ENCODE measurements around the gene NLGN1.

NLGN1 gene

DNA sequence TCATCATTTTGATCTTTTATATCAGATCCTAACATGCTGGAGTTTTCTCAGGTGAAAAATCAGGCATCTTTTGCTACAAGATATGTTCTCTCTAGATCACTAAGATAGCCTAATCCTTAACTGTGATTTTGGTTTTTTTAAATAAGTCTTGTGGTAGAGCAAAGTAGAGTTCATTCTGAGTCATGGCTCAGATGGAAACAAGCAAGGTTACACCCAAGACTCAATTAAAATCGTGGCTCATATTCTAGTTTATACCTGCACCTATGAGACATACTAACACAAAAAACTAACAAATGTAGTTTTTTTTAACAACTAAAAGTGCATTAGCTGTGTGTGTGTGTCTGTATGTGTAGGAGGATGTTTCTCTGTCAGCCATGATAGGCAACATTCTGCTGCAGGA is 428.2 kb downstream of the NLGN1 start:
- no peak overlapping the region for H3K4me3 ChIP-seq (ENCODE audit: control insufficient read depth, low read depth, low read length)
- TF ChIP-seq, protein P1, sequence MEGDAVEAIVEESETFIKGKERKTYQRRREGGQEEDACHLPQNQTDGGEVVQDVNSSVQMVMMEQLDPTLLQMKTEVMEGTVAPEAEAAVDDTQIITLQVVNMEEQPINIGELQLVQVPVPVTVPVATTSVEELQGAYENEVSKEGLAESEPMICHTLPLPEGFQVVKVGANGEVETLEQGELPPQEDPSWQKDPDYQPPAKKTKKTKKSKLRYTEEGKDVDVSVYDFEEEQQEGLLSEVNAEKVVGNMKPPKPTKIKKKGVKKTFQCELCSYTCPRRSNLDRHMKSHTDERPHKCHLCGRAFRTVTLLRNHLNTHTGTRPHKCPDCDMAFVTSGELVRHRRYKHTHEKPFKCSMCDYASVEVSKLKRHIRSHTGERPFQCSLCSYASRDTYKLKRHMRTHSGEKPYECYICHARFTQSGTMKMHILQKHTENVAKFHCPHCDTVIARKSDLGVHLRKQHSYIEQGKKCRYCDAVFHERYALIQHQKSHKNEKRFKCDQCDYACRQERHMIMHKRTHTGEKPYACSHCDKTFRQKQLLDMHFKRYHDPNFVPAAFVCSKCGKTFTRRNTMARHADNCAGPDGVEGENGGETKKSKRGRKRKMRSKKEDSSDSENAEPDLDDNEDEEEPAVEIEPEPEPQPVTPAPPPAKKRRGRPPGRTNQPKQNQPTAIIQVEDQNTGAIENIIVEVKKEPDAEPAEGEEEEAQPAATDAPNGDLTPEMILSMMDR (conservative IDR thresholded peaks at IDR 0.05; ENCODE audit: control insufficient read depth, insufficient read depth, low read depth, low read length), result no peak
- peak; percentile 8 for DNase-seq (ENCODE audit: low read depth)

DNA sequence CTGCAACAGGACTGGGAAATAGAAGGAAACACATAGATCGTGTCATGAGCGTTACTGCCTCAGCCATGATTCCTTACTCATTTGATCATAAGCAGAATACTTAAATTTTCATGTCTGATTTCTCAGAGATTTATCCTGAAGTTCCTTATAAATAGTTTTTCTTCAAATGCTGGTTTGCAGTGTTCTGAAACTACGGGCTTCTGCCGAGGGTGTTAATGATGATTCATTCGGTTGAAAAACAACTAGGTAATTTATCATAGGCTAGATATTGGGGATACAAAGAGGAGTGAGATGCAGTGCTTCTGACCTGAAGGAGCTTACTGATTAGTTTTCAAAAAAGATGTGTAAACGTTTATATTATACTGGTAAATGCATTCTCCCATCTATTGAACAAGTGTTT is 428.9 kb downstream of the NLGN1 start:
- no peak for DNase-seq (ENCODE audit: low read depth)
- TF ChIP-seq, protein P1 (conservative IDR thresholded peaks at IDR 0.05; ENCODE audit: control insufficient read depth, insufficient read depth, low read depth, low read length), result no peak
- H3K4me3 ChIP-seq (ENCODE audit: control insufficient read depth, low read depth, low read length), result no peak overlapping the region

DNA sequence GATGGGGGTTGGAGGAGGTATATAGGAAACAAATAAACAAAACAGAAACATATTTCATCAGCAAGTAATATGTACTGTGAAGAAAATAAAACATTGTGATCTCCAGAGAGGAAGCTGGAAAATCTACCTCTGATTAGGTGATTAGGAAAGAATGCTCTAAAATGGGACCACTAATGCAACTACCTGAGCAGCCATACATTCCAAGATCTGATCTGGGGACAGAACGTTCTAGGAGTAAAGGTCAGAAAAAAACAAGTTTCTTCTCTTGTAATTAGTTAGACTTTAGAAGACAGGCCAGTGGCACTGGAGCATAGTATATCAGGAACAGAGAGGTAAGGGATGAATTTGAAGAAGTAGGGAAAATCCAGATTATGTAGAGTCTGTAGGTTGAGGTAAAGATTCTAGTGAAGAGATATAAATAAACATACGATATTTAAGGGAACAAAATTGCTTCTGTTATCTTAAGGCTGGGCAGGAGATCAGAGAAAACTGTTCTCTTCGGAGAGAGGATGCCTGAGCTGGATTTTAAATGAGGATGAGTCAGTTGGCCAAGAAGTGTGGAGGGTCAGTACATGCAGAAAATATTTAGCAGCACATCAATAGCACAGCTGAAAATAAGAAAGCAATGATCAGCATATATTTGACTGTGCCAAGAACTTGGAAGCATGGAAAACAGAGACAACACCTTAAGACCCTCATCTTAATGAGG is 429.5 kb downstream of the NLGN1 start:
- DNase-seq (ENCODE audit: low read depth), result peak; percentile 46
- TF ChIP-seq, protein P1 (conservative IDR thresholded peaks at IDR 0.05; ENCODE audit: control insufficient read depth, insufficient read depth, low read depth, low read length), result no peak
- H3K4me3 ChIP-seq (ENCODE audit: control insufficient read depth, low read depth, low read length), result no peak overlapping the region

DNA sequence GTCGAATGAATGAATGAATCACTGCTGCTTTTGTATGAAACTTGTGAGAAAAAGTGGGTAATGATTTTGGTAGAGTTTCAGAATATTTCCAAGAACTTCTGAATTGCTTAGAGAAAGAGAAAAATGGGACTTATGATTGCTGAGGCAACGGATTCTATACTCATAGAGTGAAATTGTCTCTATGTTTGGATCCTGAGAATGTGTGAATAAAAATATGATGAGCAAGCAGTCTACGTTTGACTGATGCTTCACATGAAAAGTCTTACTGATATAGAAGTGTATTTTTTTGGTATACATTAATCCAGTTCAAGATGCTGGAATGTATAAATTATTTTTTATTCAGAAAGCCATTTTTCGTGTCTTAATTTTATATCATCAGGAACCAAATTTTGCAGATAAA is 441.1 kb downstream of the NLGN1 start:
- no peak overlapping the region for H3K4me3 ChIP-seq (ENCODE audit: control insufficient read depth, low read depth, low read length)
- TF ChIP-seq, protein P1 (conservative IDR thresholded peaks at IDR 0.05; ENCODE audit: control insufficient read depth, insufficient read depth, low read depth, low read length), result no peak
- DNase-seq (ENCODE audit: low read depth), result no peak

DNA sequence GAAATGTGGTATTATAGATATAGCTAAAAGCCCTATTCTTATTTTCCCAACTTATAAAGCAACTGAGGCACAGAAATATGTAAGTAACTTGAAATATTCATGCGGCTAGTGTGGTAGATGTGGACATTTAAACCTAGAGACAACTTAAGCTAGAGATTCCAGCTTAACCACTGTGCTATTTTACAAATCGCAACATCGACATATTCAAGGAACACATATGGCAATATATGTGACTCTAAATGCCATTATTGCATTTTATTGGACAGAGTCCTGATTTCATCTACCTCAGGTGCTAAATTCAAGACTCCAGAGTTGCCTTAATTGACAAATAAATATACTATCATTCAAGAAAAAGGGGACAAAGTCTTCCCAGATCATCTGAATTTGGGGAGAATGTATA is 442.3 kb downstream of the NLGN1 start:
- TF ChIP-seq, protein P1 (conservative IDR thresholded peaks at IDR 0.05; ENCODE audit: control insufficient read depth, insufficient read depth, low read depth, low read length), result no peak
- no peak overlapping the region for H3K4me3 ChIP-seq (ENCODE audit: control insufficient read depth, low read depth, low read length)
- DNase-seq (ENCODE audit: low read depth), result no peak

DNA sequence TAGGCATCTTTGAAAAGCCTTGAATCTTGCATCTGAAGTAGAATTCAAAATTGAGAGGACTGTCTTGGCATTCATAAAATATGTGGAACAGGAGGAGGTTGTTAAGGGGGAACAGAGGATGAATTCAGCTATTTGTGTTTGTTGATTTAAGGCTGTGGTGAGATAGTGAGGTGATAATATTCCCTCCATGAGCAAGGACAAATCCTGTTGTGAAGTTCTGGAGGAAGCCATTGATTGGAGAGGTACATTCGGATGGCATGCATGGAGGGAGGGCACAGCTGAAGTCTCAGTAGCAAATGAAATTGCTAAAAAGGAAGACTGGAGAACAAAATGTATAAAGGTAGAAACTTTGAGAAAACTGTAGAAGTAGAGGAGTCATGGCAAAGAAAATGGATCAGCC is 443.8 kb downstream of the NLGN1 start:
- TF ChIP-seq, protein P1 (conservative IDR thresholded peaks at IDR 0.05; ENCODE audit: control insufficient read depth, insufficient read depth, low read depth, low read length), result no peak
- H3K4me3 ChIP-seq (ENCODE audit: control insufficient read depth, low read depth, low read length), result no peak overlapping the region
- no peak for DNase-seq (ENCODE audit: low read depth)

DNA sequence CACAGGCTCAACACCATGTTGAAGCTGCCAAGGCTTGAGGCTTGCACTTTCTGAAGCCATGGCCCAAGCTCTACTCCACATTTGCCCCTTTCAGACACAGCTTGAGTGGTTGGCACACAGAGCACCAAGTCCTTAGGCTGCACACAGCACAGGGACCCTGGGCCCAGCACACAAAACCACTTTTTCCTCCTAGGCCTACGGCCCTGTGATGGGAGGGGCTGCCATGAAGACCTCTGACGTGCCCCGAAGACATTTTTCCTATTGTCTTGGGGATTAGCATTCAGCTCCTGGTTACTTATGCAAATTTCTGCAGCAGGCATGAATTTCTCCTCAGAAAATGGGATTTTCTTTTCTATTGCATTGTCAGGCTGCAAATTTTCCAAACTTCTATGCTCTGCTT is 445.5 kb downstream of the NLGN1 start:
- DNase-seq (ENCODE audit: low read depth), result no peak
- TF ChIP-seq, protein P1 (conservative IDR thresholded peaks at IDR 0.05; ENCODE audit: control insufficient read depth, insufficient read depth, low read depth, low read length), result no peak
- no peak overlapping the region for H3K4me3 ChIP-seq (ENCODE audit: control insufficient read depth, low read depth, low read length)
